ENCODE data around the gene DIO1.

GRCh38 chr1:53957194-53957818 lies 63.3 kb downstream of the DIO1 start:
- TF ChIP-seq CTCF (IDR thresholded peaks at IDR 0.05) (no peak), POLR2AphosphoS5 (IDR thresholded peaks at IDR 0.05) (no peak), POLR2A (IDR thresholded peaks at IDR 0.05) (no peak)
